Measurements from ENCODE around the gene SERPINB5.

GRCh38 chr18:63479826-63480225, 3.1 kb downstream of the SERPINB5 start:
- TF ChIP-seq POLR2A (IDR thresholded peaks at IDR 0.05) (no peak), CTCF (IDR thresholded peaks at IDR 0.05) (no peak)
